GM12872 (cell line): Measurements from ENCODE around the gene C9orf85.

ENCODE experiments used
- CTCF ChIP-seq: IDR thresholded peaks from 3 replicates; pipeline ENCODE4 v1.5.1; 2011; ENCODE audit warnings: low read depth, mild to moderate bottlenecking, low read length, moderate library complexity; ENCODE audit not compliant: insufficient read depth

The C9orf85 gene

DNA sequence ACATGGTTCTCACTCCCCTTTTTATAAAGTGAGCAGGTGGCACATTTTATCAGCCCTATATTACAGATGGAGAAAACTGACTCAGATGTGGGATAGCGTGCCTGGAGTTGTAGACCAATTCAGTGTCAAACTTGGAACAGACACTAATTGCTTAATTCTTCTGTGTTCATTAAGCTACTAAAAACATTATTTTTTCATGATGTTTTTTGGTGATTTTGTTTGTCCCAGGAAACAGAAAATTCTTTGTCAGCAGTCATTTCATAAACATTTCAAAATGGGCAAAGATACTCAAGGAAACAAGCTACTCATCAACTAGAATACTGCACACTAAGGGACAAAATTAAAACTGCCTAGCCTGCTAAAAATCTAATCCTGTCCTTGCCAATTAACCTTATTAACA, 2.6 kb upstream of the C9orf85 start:
- TF ChIP-seq CTCF, result no peak

DNA sequence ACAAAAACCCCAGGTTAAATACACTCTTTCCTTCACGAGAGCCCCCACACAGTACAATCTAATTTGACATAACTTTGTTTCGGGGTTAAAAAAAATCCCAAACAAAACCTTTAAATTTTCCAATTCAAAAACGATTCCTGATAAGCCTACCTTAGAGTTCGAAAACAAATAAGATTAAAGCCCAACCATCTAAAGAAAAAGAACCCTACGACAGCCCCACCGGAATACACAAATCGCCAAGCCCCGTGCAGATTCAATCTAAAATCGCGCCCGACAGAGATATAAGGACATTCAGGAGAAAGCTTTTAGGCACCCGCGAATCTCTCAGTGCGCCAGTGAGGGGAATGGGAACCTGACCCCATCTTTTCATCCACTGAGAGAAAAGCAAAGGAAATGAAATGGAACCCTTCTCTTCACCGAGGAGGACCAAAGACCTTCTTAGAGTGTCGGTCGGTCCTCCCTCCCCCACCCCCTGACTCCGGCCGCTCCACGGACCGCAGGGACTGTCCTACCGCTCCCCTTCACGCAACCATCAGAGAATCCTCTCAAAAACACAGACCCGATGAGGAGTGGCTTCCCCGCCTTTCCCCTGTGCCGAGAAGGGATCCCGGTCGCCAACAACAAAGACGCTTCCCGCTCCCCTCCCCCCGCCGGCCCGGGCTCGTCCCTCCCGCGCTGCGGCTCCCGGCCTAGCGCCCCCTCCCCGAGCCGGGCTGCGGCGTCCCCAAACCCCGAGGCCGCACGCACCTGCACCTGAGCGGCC, 1.4 kb upstream of the C9orf85 start:
- no peak for TF ChIP-seq CTCF

DNA sequence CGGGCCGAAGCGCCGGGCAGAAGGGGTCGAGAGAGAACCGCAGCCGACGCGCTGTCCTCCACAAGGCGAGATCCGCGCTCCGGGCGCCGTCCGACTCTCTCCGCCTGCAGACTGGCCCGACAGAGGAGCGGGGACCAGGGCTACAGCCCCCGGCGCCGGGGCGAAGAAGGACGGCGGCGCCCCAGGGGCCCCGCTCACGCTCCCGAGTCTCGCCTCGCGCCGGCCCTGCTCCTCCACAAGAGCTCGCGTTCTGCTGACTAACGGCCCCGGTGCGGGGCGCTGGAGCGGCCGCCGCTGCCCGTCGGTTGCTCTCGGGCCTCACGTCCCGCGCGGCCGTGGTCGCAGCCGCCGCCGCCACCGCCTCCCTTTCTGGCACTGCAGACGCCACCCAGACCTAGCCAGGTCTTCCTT, 784 bp upstream of the C9orf85 start:
- TF ChIP-seq CTCF, result no peak

DNA sequence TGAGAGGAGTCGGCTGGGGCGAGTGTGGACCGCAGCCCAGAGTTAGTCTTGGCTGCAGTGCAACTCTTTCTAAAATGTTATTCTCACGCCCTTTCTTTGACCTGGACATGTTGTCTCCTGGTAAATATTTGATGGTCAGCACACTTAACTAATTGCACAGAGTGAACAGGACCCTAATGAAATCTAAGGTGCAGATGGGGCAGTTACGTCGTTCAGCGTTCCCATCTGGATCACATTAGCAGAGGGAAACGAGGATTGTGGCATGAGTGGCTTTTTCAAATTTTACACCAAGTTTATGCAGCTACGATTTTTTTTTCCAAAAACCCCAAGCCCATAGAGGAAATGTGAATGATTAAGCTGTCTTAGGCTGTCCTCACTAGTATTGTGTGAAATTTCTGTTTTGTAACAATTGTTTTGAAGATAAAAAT, 483 bp downstream of the C9orf85 start:
- TF ChIP-seq CTCF, result no peak

- no peak for TF ChIP-seq CTCF
Observed at GRCh38 chr9:71915495-71915894, 4.1 kb downstream of the C9orf85 start.

- TF ChIP-seq CTCF, result no peak
Observed at GRCh38 chr9:71916834-71917534, 5.5 kb downstream of the C9orf85 start.

- TF ChIP-seq CTCF, result no peak
Observed at GRCh38 chr9:71918419-71918818, 7.0 kb downstream of the C9orf85 start.
